Rectal smooth muscle tissue (tissue), 1 donor: ENCODE results near the gene GNG7.
"Not testable (repeated sequence)": the region's sequence is repeated elsewhere in the genome, so short reads cannot be mapped to it uniquely, and the experiment has no call there.

Experiments
- H3K27ac ChIP-seq: one replicate; pipeline ENCODE4 v1.7.0; 2013; ENCODE audit warnings: low read depth, low read length, inconsistent platforms
- H3K27me3 ChIP-seq: one replicate; pipeline ENCODE4 v1.7.0; 2013; ENCODE audit warnings: low read length; ENCODE audit not compliant: control insufficient read depth, insufficient read depth
- H3K36me3 ChIP-seq: one replicate; pipeline ENCODE4 v1.7.0; 2013; ENCODE audit warnings: low read length; ENCODE audit not compliant: control insufficient read depth, insufficient read depth
- H3K4me1 ChIP-seq: one replicate; pipeline ENCODE4 v1.7.0; 2013; ENCODE audit warnings: low read length; ENCODE audit not compliant: control insufficient read depth, insufficient read depth
- H3K4me3 ChIP-seq: one replicate; pipeline ENCODE4 v1.7.0; 2013; ENCODE audit warnings: low read length
- H3K9ac ChIP-seq: one replicate; pipeline ENCODE4 v1.7.0; 2013; ENCODE audit warnings: low read length

Gene GNG7

DNA sequence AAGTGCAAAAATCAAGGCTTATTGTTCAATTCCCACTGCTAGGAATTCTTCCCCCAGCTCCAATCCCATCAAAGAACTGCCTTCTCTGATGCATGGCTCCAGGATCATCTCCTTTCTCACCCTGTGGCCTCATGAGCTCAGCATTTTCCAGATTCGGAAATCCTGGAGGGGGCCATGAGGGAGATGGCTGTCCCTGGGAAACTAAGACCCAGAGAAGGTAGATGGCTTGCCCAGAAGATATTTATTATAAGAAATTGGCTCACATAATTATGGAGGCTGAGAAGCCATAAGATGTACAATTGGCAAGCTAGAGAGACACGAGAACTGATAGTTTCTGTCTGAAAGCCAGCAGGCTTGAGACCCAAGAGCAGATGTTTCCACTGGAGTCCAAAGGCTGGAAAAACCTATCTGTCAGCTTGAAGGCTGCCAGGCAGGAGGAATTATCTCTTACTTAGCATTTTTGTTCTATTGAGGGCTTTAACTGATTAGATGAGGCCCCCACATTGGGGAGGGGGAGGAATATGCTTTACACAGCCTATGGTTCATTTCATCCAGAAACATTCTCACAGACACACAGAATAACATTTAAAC is 168.0 kb downstream of the GNG7 start:
- Histone ChIP-seq H3K27ac (no peak overlapping the region), H3K27me3 (no peaks in the 10 kb centered on the region), H3K36me3 (no peaks in the 10 kb centered on the region), H3K4me3 (no peak overlapping the region), H3K4me1 (no peaks in the 10 kb centered on the region), H3K9ac (no peak overlapping the region)

DNA sequence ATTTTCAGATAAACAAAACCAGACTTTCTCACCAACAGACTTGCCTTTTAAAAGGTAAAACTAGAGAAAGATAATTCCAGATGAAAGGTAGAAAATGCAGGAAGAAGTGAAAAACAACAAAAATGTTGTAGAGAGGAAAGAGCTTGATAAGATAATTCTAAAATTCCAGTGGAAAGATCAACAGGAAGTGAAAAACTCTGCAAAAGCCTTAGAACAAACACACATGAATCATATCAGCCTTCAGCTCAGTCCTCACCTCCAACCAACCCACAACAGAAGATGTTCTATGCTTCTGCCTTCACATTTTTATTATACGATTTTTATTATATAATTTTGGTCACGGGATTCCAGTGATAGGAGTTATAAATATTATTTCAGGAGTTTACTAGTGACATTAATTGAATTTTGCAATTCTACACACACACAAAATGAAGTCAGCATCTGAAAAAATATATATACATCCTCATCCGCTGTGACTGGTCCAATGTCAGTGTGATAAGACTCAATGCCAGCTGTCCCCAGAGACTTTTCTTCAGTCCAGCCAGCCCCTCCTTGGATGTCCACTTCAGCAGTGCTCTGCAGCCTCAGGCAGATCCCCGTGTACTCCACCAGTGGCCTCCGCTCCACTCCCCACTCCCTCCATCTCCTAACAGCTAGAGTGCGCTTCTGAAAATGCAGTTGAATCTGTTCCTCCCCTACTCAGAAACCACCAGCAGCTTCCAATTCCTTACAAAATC is 168.6 kb downstream of the GNG7 start:
- Histone ChIP-seq H3K36me3 (no peaks in the 10 kb centered on the region), H3K4me1 (no peaks in the 10 kb centered on the region), H3K27me3 (no peaks in the 10 kb centered on the region), H3K4me3 (no peak overlapping the region), H3K9ac (no peak overlapping the region), H3K27ac (no peak overlapping the region)

DNA sequence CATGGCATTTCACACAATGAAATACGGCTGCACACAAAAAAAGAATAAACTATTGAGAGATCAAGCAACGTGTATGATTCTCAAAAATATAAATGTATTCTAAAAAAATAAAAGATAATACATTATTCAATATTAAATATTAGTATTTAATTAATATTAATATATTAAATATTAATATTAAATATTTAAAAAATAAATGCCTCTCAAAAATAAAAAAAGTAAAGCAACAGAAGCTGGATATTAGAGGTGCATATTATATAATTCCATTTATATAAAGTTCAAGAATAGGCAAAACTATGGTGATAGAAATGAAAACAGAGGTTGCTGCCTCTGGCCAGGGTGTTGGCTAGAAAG is 169.4 kb downstream of the GNG7 start:
- H3K4me3 ChIP-seq = no peak overlapping the region
- no peaks in the 10 kb centered on the region for H3K36me3 ChIP-seq
- no peaks in the 10 kb centered on the region for H3K27me3 ChIP-seq
- no peak overlapping the region for H3K9ac ChIP-seq
- no peak overlapping the region for H3K27ac ChIP-seq
- no peaks in the 10 kb centered on the region for H3K4me1 ChIP-seq

DNA sequence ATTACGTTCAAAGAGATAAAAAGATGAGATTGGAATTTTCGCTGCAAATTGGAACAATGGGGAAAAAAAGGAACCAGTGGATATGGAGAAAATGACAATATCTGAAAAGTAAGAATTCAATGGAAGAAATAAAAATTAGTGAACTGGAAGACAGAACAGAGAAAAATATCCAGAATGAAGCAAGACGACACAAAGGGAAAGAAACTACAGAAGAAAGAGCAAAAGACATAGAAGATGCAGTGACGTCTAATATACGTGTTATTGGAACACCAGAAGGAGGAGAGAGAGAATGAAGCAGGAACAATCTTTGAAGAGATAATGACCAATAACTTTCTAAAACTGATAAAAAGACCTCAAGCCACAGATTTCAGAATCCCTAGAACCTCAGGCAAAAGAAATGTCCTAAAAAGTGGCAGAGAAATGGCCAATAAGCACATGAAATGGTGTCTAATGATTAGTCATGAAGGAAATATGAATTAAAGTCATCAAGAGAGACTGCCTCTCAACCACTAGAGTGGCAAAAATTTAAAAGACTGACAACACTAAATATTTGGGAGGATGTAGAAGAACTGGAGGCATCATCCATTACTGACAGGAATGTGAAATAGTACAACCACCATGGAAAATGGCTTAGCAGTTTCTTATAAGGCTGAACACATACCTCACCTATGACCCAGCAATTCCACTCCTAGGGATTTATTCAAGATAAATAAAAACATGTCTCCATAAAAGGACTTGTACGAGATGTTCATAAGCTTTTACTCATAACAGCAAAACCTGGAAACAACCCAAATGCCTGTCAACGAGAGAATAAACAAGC is 170.0 kb downstream of the GNG7 start:
- no peaks in the 10 kb centered on the region for H3K27me3 ChIP-seq
- H3K27ac ChIP-seq = no peak overlapping the region
- no peaks in the 10 kb centered on the region for H3K4me1 ChIP-seq
- H3K9ac ChIP-seq = no peak overlapping the region
- H3K36me3 ChIP-seq = no peaks in the 10 kb centered on the region
- H3K4me3 ChIP-seq = no peak overlapping the region

DNA sequence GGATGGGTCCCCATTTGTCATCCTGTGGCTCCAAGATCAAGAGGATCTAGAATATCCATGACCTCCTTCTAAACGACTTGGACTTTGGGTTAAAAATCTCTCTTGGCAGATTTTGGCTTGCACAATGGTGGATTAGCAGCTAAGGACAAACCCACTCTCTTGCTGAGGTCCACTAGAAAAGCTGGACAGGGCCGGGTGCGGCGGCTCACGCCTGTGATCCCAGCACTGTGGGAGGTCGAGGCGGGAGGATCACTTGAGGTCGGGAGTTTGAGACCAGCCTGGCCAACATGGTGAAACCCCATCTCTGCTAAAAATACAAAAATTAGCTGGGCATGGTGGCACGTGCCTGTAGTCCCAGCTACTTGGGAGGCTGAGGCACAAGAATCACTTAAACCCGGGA is 172.6 kb downstream of the GNG7 start:
- H3K27ac ChIP-seq, H3K27me3 ChIP-seq, H3K4me3 ChIP-seq, H3K36me3 ChIP-seq, H3K9ac ChIP-seq, H3K4me1 ChIP-seq: not testable (repeated sequence)

DNA sequence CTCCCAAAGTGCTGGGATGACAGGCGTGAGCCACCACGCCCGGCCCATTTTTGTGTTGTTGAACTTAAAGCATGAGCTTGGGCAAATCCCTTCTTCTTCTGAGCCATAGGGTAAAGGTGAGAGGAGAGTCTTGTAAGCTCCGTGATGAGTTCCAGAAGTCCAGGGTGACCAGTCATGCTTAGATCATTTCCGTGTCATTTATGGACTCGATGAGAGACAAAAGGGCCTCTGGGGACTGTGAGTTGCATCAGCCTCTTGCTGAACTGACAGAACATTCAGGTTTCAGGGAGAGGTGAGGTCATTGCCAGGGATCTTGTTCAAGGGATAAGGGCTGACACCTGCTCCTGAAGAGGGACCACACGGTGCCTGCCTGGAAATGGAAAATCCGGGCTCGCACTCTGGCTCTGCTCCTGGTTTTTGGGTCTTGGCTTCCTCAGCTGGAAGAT is 173.0 kb downstream of the GNG7 start:
- Histone ChIP-seq H3K27ac (no peak overlapping the region), H3K27me3 (no peaks in the 10 kb centered on the region), H3K9ac (no peak overlapping the region), H3K4me1 (no peaks in the 10 kb centered on the region), H3K36me3 (no peaks in the 10 kb centered on the region), H3K4me3 (no peak overlapping the region)

DNA sequence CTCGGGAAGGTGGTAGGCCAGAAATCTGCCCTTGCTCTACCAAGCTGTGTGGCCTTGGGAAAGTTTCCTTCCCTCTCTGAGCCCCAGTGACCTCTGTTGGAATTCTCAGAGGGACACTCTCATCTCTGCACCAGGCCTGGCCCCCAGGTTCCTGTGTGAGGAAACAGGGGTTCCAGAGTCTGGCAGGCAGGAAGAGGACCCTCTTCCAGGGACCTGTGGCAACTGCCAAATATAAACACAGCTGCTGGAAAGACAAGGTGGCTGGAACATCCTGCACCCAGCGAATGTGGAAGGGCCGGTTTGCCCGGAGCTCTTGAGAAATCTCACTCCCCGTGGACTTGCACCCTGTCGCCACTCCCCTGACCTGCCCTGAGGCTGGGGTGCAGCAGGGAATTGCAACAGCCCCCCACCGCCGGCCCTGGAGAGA is 173.8 kb downstream of the GNG7 start:
- Histone ChIP-seq H3K36me3 (no peaks in the 10 kb centered on the region), H3K27me3 (no peaks in the 10 kb centered on the region), H3K4me1 (no peaks in the 10 kb centered on the region), H3K27ac (no peak overlapping the region), H3K4me3 (no peak overlapping the region), H3K9ac (no peak overlapping the region)

DNA sequence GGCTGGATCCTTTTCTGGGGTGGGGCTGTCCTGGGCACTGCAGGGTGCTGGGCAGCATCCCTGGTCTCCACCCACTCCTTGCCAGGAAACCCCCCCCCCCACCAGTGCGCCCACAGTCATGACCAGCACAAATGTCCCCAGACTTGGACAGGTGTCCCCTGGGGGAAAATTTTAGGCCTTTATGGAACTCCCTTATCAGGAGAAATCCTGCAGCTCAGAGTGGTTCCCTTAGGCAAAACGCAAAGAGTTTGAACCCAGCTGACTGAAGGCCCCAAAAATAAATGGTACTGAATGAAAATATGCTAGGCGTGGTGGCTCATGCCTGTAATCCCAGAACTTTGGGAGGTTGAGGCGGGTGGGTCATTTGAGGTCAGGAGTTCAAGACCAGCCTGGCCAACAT is 174.8 kb downstream of the GNG7 start:
- Histone ChIP-seq H3K27ac (no peak overlapping the region), H3K4me3 (no peak overlapping the region), H3K4me1 (no peaks in the 10 kb centered on the region), H3K36me3 (no peaks in the 10 kb centered on the region), H3K9ac (no peak overlapping the region), H3K27me3 (no peaks in the 10 kb centered on the region)

DNA sequence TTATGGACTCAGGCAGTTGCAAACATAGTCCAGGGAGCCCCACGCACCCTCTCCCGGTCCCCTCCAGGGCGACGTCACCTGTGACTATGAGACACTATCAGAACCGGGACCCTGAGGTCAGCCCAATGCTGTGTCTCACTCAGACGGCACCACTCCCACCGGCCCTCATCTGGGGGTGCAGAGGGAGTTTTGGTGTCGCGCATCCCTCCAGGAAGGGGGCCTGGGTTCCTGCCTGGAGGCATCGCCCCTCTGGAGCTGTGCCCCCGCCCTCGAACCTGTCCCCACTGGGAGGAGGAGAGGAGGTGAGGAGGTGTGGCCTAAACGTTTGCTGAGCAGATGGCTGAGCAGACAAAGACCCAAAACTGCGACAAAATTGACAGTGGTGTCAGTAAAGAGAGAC is 175.3 kb downstream of the GNG7 start:
- Histone ChIP-seq H3K27ac (no peak overlapping the region), H3K9ac (no peak overlapping the region), H3K27me3 (no peaks in the 10 kb centered on the region), H3K4me1 (no peaks in the 10 kb centered on the region), H3K4me3 (no peak overlapping the region), H3K36me3 (no peaks in the 10 kb centered on the region)

DNA sequence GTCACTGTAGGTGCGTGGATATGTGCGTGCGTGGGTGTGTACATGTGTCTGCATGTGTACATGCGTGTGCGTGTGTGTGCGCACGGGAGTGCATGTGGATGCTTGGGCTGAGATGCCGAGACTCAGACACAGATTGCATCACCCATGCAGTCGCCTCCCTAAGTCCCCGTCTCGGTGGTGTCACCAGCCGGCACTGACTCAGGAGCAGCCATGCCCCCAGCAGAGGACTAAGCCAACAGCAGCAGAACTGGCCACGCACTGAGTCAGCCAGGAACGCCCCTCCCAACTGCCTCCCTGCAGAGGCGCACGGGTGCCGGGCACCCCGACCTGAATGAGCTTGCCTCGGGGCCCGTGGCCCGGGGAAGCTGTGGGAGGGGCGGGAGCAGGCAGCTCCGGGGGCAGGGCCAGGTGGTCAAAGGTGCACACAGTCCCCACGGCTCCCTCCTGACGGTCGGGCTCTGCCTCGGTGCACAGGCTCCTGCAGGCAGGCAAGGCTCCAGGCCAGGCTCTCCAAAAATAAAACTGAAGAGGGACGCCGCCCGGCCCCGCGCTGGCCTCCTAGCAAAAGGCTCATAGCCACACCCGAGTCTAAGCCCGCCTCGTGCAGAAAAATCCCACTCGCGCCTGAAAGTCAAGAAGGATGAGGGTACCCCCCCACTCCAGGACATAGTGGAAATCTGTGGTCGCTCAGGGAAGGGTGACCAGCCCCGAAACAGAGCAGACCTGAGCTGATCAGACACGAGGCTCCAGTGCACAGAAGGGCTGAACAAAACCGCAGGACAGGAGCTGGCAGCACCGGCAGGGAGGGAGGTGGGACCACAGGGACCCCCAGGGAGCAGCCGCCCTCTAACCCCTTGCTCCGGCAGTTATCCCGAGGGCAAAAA is 177.4 kb downstream of the GNG7 start:
- Histone ChIP-seq H3K9ac (no peak overlapping the region), H3K4me1 (no peaks in the 10 kb centered on the region), H3K4me3 (no peak overlapping the region), H3K36me3 (peaks cover 2% of the 10 kb centered on the region), H3K27me3 (no peaks in the 10 kb centered on the region), H3K27ac (no peak overlapping the region)

DNA sequence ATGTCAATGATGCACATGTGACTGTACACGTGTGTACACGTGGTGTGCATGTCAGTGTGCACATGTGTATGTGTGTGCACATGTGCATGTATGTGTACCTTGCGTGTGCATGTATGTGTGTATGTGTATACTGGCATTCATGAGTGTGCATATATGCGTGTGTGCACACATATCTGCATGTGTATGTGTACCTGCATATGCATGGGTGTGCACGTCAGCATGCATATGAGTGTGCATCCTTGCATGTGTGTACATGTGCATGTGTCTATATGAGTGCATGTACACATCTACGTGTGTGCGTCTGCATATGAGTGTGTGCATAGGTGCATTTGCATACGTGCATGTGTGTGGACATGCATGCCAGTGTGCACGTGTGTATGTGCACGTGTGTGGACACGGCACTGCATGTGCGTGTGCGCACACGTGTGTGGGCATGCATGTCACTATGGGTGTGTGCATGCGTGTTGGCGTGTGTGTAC is 178.1 kb downstream of the GNG7 start:
- Histone ChIP-seq H3K9ac (no peak overlapping the region), H3K4me3 (no peak overlapping the region), H3K4me1 (no peaks in the 10 kb centered on the region), H3K27ac (no peak overlapping the region), H3K36me3 (peaks cover 2% of the 10 kb centered on the region), H3K27me3 (no peaks in the 10 kb centered on the region)
